ENCODE measurements around the gene EBLN1. TPM values are rescaled to one million over a fixed set of nuclear protein-coding genes. Genes with fewer than 3 reads are reported as not detected.
A peak's percentile ranks its signal among the peaks of the same experiment; 100 is the strongest.

Gene EBLN1
- total and polyA plus RNA-seq, 9 of the 15 experiments (the other 6 are each of a cell fraction or from before 2014, with no cell fraction given), result 0.06 to 3.1 (median 0.80) TPM

GRCh38 chr10:22246680-22247391, 29.0 kb upstream of the EBLN1 start (continued):
- TF ChIP-seq RERE (CRISPR knock-in tag; IDR thresholded peaks at IDR 0.05; ENCODE audit: borderline replicate concordance), result no peak
- no peak for TF ChIP-seq POLR2H (tag; IDR thresholded peaks at IDR 0.05; ENCODE audit: low read depth)
- TF ChIP-seq ZBTB43 (CRISPR knock-in tag; IDR thresholded peaks at IDR 0.05), result no peak
- no peak for TF ChIP-seq ZNF445 (CRISPR knock-in tag; IDR thresholded peaks at IDR 0.05; ENCODE audit: low read depth)
- peak; percentile 20; the same call in 1 of the 2 replicates for TF ChIP-seq SMARCA4 (IDR thresholded peaks at IDR 0.05)
- no peak for TF ChIP-seq PHF21A (IDR thresholded peaks at IDR 0.05; ENCODE audit: borderline replicate concordance, low read depth)
- TF ChIP-seq CEBPG (CRISPR knock-in tag; IDR thresholded peaks at IDR 0.05), result no peak
- TF ChIP-seq CEBPG (tag; conservative IDR thresholded peaks at IDR 0.05 in 1 of 2, IDR thresholded peaks at IDR 0.05 in 1 of 2), result peak; percentile 30 to 63; a peak in 2 of 4 replicates
- TF ChIP-seq PPARD (CRISPR knock-in tag; IDR thresholded peaks at IDR 0.05), result no peak
- TF ChIP-seq SRSF9 (IDR thresholded peaks at IDR 0.05; ENCODE audit: borderline replicate concordance, low read depth, low read length), result no peak
- peak; percentile 79 for TF ChIP-seq MEIS2 (IDR thresholded peaks at IDR 0.05; ENCODE audit: partially characterized antibody)
- TF ChIP-seq SMC3 (conservative IDR thresholded peaks at IDR 0.05; ENCODE audit: insufficient read depth, low read depth, low read length), result no peak
- TF ChIP-seq SMAD4 (CRISPR knock-in tag; conservative IDR thresholded peaks at IDR 0.05), result peak; percentile 28; the same call in 1 of the 2 replicates
- no peak for TF ChIP-seq TBL1XR1 (IDR thresholded peaks at IDR 0.05; ENCODE audit: low read length in 2 of 2)
- TF ChIP-seq ZNF395 (CRISPR knock-in tag; IDR thresholded peaks at IDR 0.05), result no peak
- peak; percentile 82 for TF ChIP-seq ZNF175 (CRISPR knock-in tag; IDR thresholded peaks at IDR 0.05; ENCODE audit: low read depth)
- no peak for TF ChIP-seq FOXJ3 (CRISPR knock-in tag; IDR thresholded peaks at IDR 0.05)
- no peak for TF ChIP-seq SLC30A9 (CRISPR knock-in tag; IDR thresholded peaks at IDR 0.05)

Data from K562 (cell line).